Mesenchymal stem cell (in vitro differentiated cells and primary cell): ENCODE results near the gene CCDC9B.

ENCODE experiments used
- DNase-seq: peaks from one replicate; pipeline ENCODE4 v3.0.0-alpha.2; 2013
- H2AFZ ChIP-seq: one replicate; pipeline ENCODE4 v1.6.1; 2013; ENCODE audit warnings: low read depth, mild to moderate bottlenecking, control low read depth, inconsistent platforms, low read length, moderate library complexity
- H2AK5ac ChIP-seq: 2 replicates; pipeline ENCODE4 v1.6.1; 2013; ENCODE audit warnings: low read length, moderate library complexity, mild to moderate bottlenecking, inconsistent platforms; ENCODE audit not compliant: severe bottlenecking
- H2BK120ac ChIP-seq: one replicate; pipeline ENCODE4 v1.6.1; 2013; ENCODE audit warnings: low read depth, mild to moderate bottlenecking, inconsistent platforms, low read length, moderate library complexity
- H2BK12ac ChIP-seq, 2 experiments: one replicate each; pipeline ENCODE4 v1.6.1; 2013; ENCODE audit warnings: inconsistent platforms in 2 of 2, low read length in 2 of 2, mild to moderate bottlenecking in 2 of 2, moderate library complexity in 2 of 2, control low read depth in 1 of 2
- H2BK15ac ChIP-seq: one replicate; pipeline ENCODE4 v1.6.1; 2013; ENCODE audit warnings: mild to moderate bottlenecking, low read depth, inconsistent platforms; ENCODE audit not compliant: poor library complexity, severe bottlenecking
- H2BK5ac ChIP-seq: 2 replicates; pipeline ENCODE4 v1.6.1; 2013; ENCODE audit warnings: low read depth, mild to moderate bottlenecking, low read length, control low read depth, inconsistent platforms; ENCODE audit not compliant: poor library complexity, severe bottlenecking
- H3K14ac ChIP-seq, 2 experiments: one replicate each; pipeline ENCODE4 v1.6.1; 2013; ENCODE audit warnings: inconsistent platforms in 2 of 2, low read length in 2 of 2, control low read depth in 1 of 2, mild to moderate bottlenecking in 1 of 2, moderate library complexity in 1 of 2
- H3K18ac ChIP-seq, 2 experiments: one replicate each; pipeline ENCODE4 v1.6.1; 2013; ENCODE audit warnings: inconsistent platforms in 2 of 2, low read length in 2 of 2, control low read depth in 1 of 2, low read depth in 1 of 2, mild to moderate bottlenecking in 1 of 2
- H3K23ac ChIP-seq, 2 experiments: one replicate each; pipeline ENCODE4 v1.6.1; 2013; ENCODE audit warnings: inconsistent platforms in 2 of 2, low read length in 2 of 2, mild to moderate bottlenecking in 2 of 2, moderate library complexity in 2 of 2, control low read depth in 1 of 2
- H3K27ac ChIP-seq: 2 replicates; pipeline ENCODE4 v1.5.1; 2013; ENCODE audit warnings: mild to moderate bottlenecking, moderate library complexity, low read length, control low read depth, inconsistent platforms; ENCODE audit not compliant: poor library complexity, severe bottlenecking
- H3K27me3 ChIP-seq, 2 experiments: 2 replicates each; pipeline versions ENCODE4 v1.6.1 to v1.7.0; 2013; ENCODE audit warnings: low read length in 2 of 2, mild to moderate bottlenecking in 2 of 2, moderate library complexity in 2 of 2, control low read depth in 1 of 2, inconsistent platforms in 1 of 2; ENCODE audit not compliant: control insufficient read depth in 1 of 2, insufficient read depth in 1 of 2
- H3K36me3 ChIP-seq, 2 experiments: 2 replicates each; pipeline versions ENCODE4 v1.6.1 to v1.7.0; 2013; ENCODE audit warnings: low read length in 2 of 2, control low read depth in 1 of 2, inconsistent platforms in 1 of 2, low read depth in 1 of 2, mild to moderate bottlenecking in 1 of 2; ENCODE audit not compliant: insufficient read depth in 2 of 2, control insufficient read depth in 1 of 2
- H3K4ac ChIP-seq, 2 experiments: one replicate each; pipeline ENCODE4 v1.6.1; 2013; ENCODE audit warnings: inconsistent platforms in 2 of 2, low read length in 2 of 2, mild to moderate bottlenecking in 2 of 2, moderate library complexity in 2 of 2, control low read depth in 1 of 2, low read depth in 1 of 2
- H3K4me1 ChIP-seq: 2 replicates; pipeline ENCODE4 v1.6.1; 2013; ENCODE audit warnings: low read depth, low read length, control low read depth; ENCODE audit not compliant: control insufficient read depth, insufficient read depth
- H3K4me2 ChIP-seq: 2 replicates; pipeline ENCODE4 v1.6.1; 2013; ENCODE audit warnings: low read length, mild to moderate bottlenecking, inconsistent platforms; ENCODE audit not compliant: poor library complexity, severe bottlenecking
- H3K4me3 ChIP-seq, 2 experiments: 2 replicates each; pipeline versions ENCODE4 v1.5.1 to v1.7.0; 2013; ENCODE audit warnings: low read length in 2 of 2, mild to moderate bottlenecking in 2 of 2, control low read depth in 1 of 2, low read depth in 1 of 2; ENCODE audit not compliant: insufficient read depth in 1 of 2
- H3K79me1 ChIP-seq: replicated peaks from 2 replicates; pipeline ENCODE4 v1.6.1; 2013; ENCODE audit warnings: mild to moderate bottlenecking, control low read depth, low read length, inconsistent platforms; ENCODE audit not compliant: poor library complexity, severe bottlenecking
- H3K9ac ChIP-seq: 2 replicates; pipeline ENCODE4 v1.7.0; 2013; ENCODE audit warnings: mild to moderate bottlenecking, low read length, moderate library complexity
- H3K9me3 ChIP-seq: 2 replicates; pipeline ENCODE4 v1.7.0; 2013; ENCODE audit warnings: mild to moderate bottlenecking, low read length; ENCODE audit not compliant: control insufficient read depth
- H4K8ac ChIP-seq: one replicate; pipeline ENCODE4 v1.6.1; 2013; ENCODE audit warnings: inconsistent platforms, mild to moderate bottlenecking, low read length, moderate library complexity
- H4K91ac ChIP-seq: one replicate; pipeline ENCODE4 v1.6.1; 2013; ENCODE audit warnings: mild to moderate bottlenecking, low read length, inconsistent platforms
- WGBS: methylation state at CpG from one replicate; pipeline ENCODE4 v1.1.7; 2013; ENCODE audit warnings: mixed read lengths; 5-methylcytosine and 5-hydroxymethylcytosine counted together

CCDC9B gene

DNA sequence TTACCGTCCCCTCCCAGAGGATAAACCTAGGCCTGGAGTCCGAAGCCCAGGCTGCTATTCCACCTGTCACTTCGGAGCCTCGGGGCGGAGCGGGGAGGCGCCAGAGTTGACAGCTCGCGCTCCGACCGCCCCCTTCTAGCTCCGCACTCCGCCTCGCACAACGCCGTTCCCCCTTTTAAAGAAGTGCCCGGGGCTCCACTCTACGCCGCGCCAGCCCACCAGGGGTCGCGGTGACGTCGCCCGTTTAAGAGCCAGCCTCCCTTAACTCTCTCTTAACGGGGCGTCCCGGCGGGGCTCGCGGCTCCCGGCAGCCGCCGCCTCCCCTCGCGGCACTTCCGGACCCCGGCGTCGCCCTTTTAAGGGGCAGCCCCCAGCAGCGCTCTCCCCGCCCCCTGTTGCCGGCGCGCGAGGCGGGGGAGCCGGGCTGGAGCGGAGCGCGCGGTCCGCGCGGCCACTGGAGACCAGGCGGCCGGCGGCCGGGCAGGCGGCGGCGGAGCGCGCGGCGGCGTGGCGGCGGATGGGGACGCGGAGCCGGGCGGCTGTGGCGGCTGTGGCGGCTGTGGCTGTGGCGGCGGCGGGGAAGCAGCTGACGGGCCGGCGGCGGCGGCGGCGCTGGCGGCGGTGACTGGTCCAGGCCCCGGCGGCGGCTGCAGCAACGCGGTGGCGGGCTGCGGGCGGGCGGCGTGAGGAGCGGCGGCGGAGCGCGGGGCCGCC lies 17.3 kb downstream of the CCDC9B start, which contains the start of gene INAFM2:
TSS of gene INAFM2 (plus strand) at position 454 of the 714 bp plus-strand sequence. CDS start 364 bp downstream, outside the sequence.
- peaks cover 23% of the 10 kb centered on the region for H3K4me1 ChIP-seq
- peak within 1 kb of the TSS; percentile 20 for H4K8ac ChIP-seq
- peak within 1 kb of the TSS in 1 of 2 experiments; percentile 95 for H3K14ac ChIP-seq
- peak within 1 kb of the TSS; percentile 24 for H3K27ac ChIP-seq
- peak within 1 kb of the TSS; percentile 18 to 40 for H2BK12ac ChIP-seq
- H4K91ac ChIP-seq = peak within 1 kb of the TSS; percentile 43
- H3K4me2 ChIP-seq = peak within 1 kb of the TSS; percentile 92
- peak within 1 kb of the TSS; percentile 8 for H2AFZ ChIP-seq
- peak within 1 kb of the TSS; percentile 82 for H2BK120ac ChIP-seq
- H3K36me3 ChIP-seq = peaks cover 0 to 4% of the 10 kb centered on the region in 2 experiments
- H2BK5ac ChIP-seq = peak within 1 kb of the TSS; percentile 46
- peaks cover 0 to 3% of the 10 kb centered on the region in 2 experiments for H3K27me3 ChIP-seq
- DNase-seq = peak; percentile 96
- H2AK5ac ChIP-seq = no peak within 1 kb of the TSS
- no peaks in the 10 kb centered on the region for H3K9me3 ChIP-seq
- H3K4ac ChIP-seq = peak within 1 kb of the TSS; percentile 79 to 89
- peak within 1 kb of the TSS; percentile 80 to 81 for H3K18ac ChIP-seq
- peak within 1 kb of the TSS; percentile 68 for H3K9ac ChIP-seq
- peak within 1 kb of the TSS; percentile 69 to 81 for H3K4me3 ChIP-seq
- WGBS = 2% methylated on average over 54 of the region's 103 CpGs
- H3K79me1 ChIP-seq = no peaks in the 10 kb centered on the region
- peak within 1 kb of the TSS; percentile 82 for H2BK15ac ChIP-seq
- H3K23ac ChIP-seq = peak within 1 kb of the TSS; percentile 65 to 70

DNA sequence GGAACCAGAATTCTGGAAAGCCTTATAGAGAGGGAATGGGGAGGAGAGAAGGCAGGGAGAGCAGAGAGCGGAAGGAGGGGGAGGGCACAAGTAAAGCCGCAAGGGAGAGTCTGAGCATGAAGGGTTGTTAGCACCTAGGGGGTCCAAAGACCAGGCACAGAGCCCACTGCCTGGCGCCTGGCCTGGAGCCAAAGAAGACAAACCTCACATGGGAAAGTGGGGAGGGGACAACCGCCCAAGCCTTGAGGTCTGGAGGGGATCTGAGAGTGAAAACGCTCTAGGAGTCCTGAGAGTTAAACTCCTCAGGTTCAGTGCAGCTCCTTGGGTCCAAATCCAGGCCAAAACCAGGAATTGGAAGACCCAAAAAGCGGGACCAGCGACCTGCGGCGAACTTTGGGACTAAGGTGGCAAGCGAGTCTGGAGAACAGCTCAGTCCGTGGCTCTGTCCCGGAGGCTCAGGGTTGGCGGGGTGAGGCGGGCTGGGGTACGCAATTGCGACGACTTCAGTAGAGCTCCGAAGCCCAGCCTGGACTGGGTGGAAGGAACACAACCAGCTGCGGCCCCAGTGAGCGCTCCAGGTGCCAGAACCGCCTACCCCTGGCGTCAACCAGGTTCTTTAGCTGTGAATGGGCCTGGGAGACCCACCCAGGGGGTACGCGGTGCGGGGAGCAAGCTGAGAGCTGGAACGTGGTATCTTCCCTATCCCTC lies 18.1 kb downstream of the CCDC9B start:
- H4K8ac ChIP-seq = peak overlapping the region; percentile 92
- H2BK12ac ChIP-seq = peak overlapping the region in 1 of 2 experiments; percentile 40
- peak overlapping the region in 1 of 2 experiments; percentile 21 for H3K4ac ChIP-seq
- H2BK5ac ChIP-seq = no peak overlapping the region
- H3K4me2 ChIP-seq = peak overlapping the region; percentile 69
- H3K4me1 ChIP-seq = peaks cover 22% of the 10 kb centered on the region
- H3K18ac ChIP-seq = peak overlapping the region; percentile 5 to 70
- peak overlapping the region; percentile 24 for H3K27ac ChIP-seq
- 10% methylated on average over 26 of the region's 26 CpGs for WGBS
- peak overlapping the region in 1 of 2 experiments; percentile 70 for H3K23ac ChIP-seq
- H4K91ac ChIP-seq = peak overlapping the region; percentile 48
- no peaks in the 10 kb centered on the region for H3K9me3 ChIP-seq
- peaks cover 0 to 4% of the 10 kb centered on the region in 2 experiments for H3K36me3 ChIP-seq
- peak overlapping the region; percentile 18 to 70 for H3K4me3 ChIP-seq
- H3K27me3 ChIP-seq = peaks cover 0 to 3% of the 10 kb centered on the region in 2 experiments
- no peak overlapping the region for H2AFZ ChIP-seq
- H3K9ac ChIP-seq = no peak overlapping the region
- H2BK120ac ChIP-seq = no peak overlapping the region
- peak overlapping the region in 1 of 2 experiments; percentile 47 for H3K14ac ChIP-seq
- peak; percentile 63 for DNase-seq
- no peak overlapping the region for H2BK15ac ChIP-seq
- H2AK5ac ChIP-seq = no peak overlapping the region
- no peaks in the 10 kb centered on the region for H3K79me1 ChIP-seq

DNA sequence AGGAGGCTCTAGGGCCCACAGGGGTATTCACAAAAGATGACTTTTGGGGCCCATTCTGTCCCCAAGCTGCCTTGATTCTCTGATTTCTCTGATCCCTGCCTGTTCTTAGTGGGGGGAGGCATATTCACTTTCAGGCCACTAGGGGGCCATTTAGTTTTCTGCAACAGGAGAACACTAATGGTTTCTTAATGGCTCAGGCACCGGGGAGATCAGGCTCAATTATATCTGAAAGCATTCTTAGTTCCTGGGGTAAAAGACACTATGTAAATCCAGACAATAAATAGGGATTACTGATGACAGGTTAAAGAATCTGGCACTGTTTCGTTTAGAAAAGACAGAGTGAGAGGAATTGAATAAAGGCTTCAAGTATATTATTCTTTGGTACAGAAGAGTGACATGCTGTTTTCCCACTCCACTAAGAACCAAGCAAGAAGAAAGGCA lies 19.8 kb downstream of the CCDC9B start:
- Histone ChIP-seq H2AFZ (no peak overlapping the region), H3K27ac (no peak overlapping the region), H3K14ac (no peak overlapping the region), H3K4me2 (no peak overlapping the region), H3K4me3 (no peak overlapping the region), H3K79me1 (no peaks in the 10 kb centered on the region), H2AK5ac (no peak overlapping the region), H3K36me3 (no peaks in the 10 kb centered on the region), H3K18ac (no peak overlapping the region), H2BK5ac (no peak overlapping the region), H2BK12ac (peak overlapping the region in 1 of 2 experiments; percentile 42), H4K8ac (no peak overlapping the region), H2BK120ac (no peak overlapping the region), H3K9me3 (no peaks in the 10 kb centered on the region), H3K4ac (no peak overlapping the region), H3K9ac (no peak overlapping the region), H3K23ac (no peak overlapping the region), H2BK15ac (no peak overlapping the region), H3K27me3 (peaks cover 3 to 9% of the 10 kb centered on the region in 2 experiments), H3K4me1 (peaks cover 13% of the 10 kb centered on the region), H4K91ac (no peak overlapping the region)
- DNase-seq = peak; percentile 80
- 0% methylated on average over 2 of the region's 2 CpGs for WGBS

- Histone ChIP-seq H3K4me1 (peaks cover 12% of the 10 kb centered on the region), H3K27ac (no peak overlapping the region), H2BK120ac (no peak overlapping the region), H3K27me3 (peaks cover 3 to 11% of the 10 kb centered on the region in 2 experiments), H3K79me1 (no peaks in the 10 kb centered on the region), H4K8ac (no peak overlapping the region), H2BK12ac (no peak overlapping the region), H3K4me3 (no peak overlapping the region), H3K14ac (no peak overlapping the region), H3K4me2 (no peak overlapping the region), H3K18ac (peak overlapping the region in 1 of 2 experiments; percentile 19), H2BK5ac (no peak overlapping the region), H2AK5ac (no peak overlapping the region), H2AFZ (no peak overlapping the region), H3K4ac (no peak overlapping the region), H3K36me3 (no peaks in the 10 kb centered on the region), H4K91ac (no peak overlapping the region), H3K9ac (no peak overlapping the region), H3K9me3 (no peaks in the 10 kb centered on the region), H2BK15ac (no peak overlapping the region), H3K23ac (peak overlapping the region in 1 of 2 experiments; percentile 17)
- WGBS = 95% methylated on average over 1 of the region's 1 CpG
- DNase-seq = no peak
Measured at GRCh38 chr15:40320409-40320808, 20.3 kb downstream of the CCDC9B start.
